Naive thymus-derived CD4-positive, alpha-beta T cell (primary cell): Measurements from ENCODE around the gene KIF21B. TPM values are rescaled to one million over a fixed set of nuclear protein-coding genes. Genes with fewer than 3 reads are reported as not detected.

Experiments used
- ATAC-seq: fragments of 150-1000 bp; cut with Tn5 transposase; 2 replicates; pipeline ENCODE4 v1.10.0; 2021; ENCODE audit warnings: mild to moderate bottlenecking, moderate library complexity
- CTCF ChIA-PET: fragments of 350-600 bp; sonication (Branson Sonifier 250); formaldehyde crosslinking; loops from one replicate; lab custom pipeline; 2021; ENCODE audit warnings: antibody characterized with exemption; lab: Charles Lee
- POLR2A ChIA-PET: fragments of 350-600 bp; sonication (Branson Sonifier 250); formaldehyde crosslinking; loops from one replicate; lab custom pipeline; 2021; ENCODE audit warnings: antibody characterized with exemption, inconsistent platforms; lab: Charles Lee
- DNase-seq, 9 donors: peaks; one replicate each; pipeline versions ENCODE4 v3.0.0 to v3.0.0-alpha.2; 2020 to 2022; ENCODE audit warnings: mixed read lengths in 1 of 9
- H3K27ac ChIP-seq: one replicate; pipeline ENCODE4 v1.7.0; 2013; ENCODE audit warnings: mild to moderate bottlenecking, low read depth, low read length, moderate library complexity
- H3K27me3 ChIP-seq, 2 donors: one replicate each; pipeline ENCODE4 v1.7.0; 2013; ENCODE audit warnings: low read length in 2 of 2, mild to moderate bottlenecking in 2 of 2, moderate library complexity in 2 of 2; ENCODE audit not compliant: control insufficient read depth in 2 of 2, insufficient read depth in 2 of 2
- H3K36me3 ChIP-seq, 3 experiments: 1 replicate in 2 of 3; 2 replicates in 1 of 3; pipeline ENCODE4 v1.7.0; 2013; ENCODE audit warnings: low read length in 3 of 3, mild to moderate bottlenecking in 3 of 3, moderate library complexity in 1 of 3; ENCODE audit not compliant: insufficient read depth in 3 of 3, control insufficient read depth in 2 of 3
- H3K4me1 ChIP-seq, 2 donors: one replicate each; pipeline ENCODE4 v1.7.0; 2013; ENCODE audit warnings: low read length in 2 of 2, mild to moderate bottlenecking in 2 of 2, moderate library complexity in 1 of 2; ENCODE audit not compliant: control insufficient read depth in 2 of 2, insufficient read depth in 2 of 2
- H3K4me3 ChIP-seq: 2 replicates; pipeline ENCODE4 v1.7.0; 2013; ENCODE audit warnings: mild to moderate bottlenecking, low read length
- H3K9me3 ChIP-seq, 3 experiments: 1 replicate in 2 of 3; 2 replicates in 1 of 3; pipeline ENCODE4 v1.7.0; 2013; ENCODE audit warnings: low read length in 3 of 3; ENCODE audit not compliant: control insufficient read depth in 2 of 3
- H3K27ac Mint-ChIP-seq, 9 donors: one replicate each; pipeline ENCODE4 v1.8.0; 2020 to 2022; ENCODE audit warnings: mixed read lengths in 9 of 9, mild to moderate bottlenecking in 8 of 9, moderate library complexity in 5 of 9, inconsistent platforms in 2 of 9
- H3K27me3 Mint-ChIP-seq, 5 donors: one replicate each; pipeline ENCODE4 v1.8.0; 2021 to 2022; ENCODE audit warnings: mixed read lengths in 5 of 5, mild to moderate bottlenecking in 1 of 5
- H3K36me3 Mint-ChIP-seq, 5 donors: one replicate each; pipeline ENCODE4 v1.8.0; 2020 to 2022; ENCODE audit warnings: mixed read lengths in 5 of 5, mild to moderate bottlenecking in 3 of 5, inconsistent platforms in 1 of 5
- H3K4me1 Mint-ChIP-seq, 7 donors: one replicate each; pipeline ENCODE4 v1.8.0; 2020 to 2022; ENCODE audit warnings: mixed read lengths in 7 of 7, mild to moderate bottlenecking in 3 of 7, inconsistent platforms in 1 of 7
- H3K4me3 Mint-ChIP-seq, 10 donors: one replicate each; pipeline ENCODE4 v1.8.0; 2020 to 2022; ENCODE audit warnings: mild to moderate bottlenecking in 10 of 10, mixed read lengths in 10 of 10, moderate library complexity in 6 of 10, inconsistent platforms in 2 of 10
- H3K9me3 Mint-ChIP-seq, 11 donors: one replicate each; pipeline ENCODE4 v1.8.0; 2020 to 2022; ENCODE audit warnings: mixed read lengths in 11 of 11, mild to moderate bottlenecking in 4 of 11, inconsistent platforms in 1 of 11, moderate library complexity in 1 of 11
- intact Hi-C, 2 donors: fragments of 100-400 bp; cut with micrococcal nuclease; formaldehyde crosslinking; loops; one replicate each; pipeline ENCODE4 v1.15.1; 2023
- polyA plus RNA-seq, 2 donors: library from polyadenylated mRNA; unstranded; fragments of 300-500 nt; fragmentation: Illumina TruSeq; gene quantifications; one replicate each; pipeline ENCODE4 v1.2.3, GENCODE V29; 2021
- total RNA-seq, 6 experiments: library from RNA in 5 of 6; stranded (reverse) in 5 of 6; gene quantifications; 1 replicate in 5 of 6; 2 replicates in 1 of 6; pipeline ENCODE4 v1.2.3 and lab custom pipeline; 2021 to 2026

The KIF21B gene
- total and polyA plus RNA-seq, 7 experiments from 2014 or later: 3.0 to 97.6 (median 70.3) TPM

DNA sequence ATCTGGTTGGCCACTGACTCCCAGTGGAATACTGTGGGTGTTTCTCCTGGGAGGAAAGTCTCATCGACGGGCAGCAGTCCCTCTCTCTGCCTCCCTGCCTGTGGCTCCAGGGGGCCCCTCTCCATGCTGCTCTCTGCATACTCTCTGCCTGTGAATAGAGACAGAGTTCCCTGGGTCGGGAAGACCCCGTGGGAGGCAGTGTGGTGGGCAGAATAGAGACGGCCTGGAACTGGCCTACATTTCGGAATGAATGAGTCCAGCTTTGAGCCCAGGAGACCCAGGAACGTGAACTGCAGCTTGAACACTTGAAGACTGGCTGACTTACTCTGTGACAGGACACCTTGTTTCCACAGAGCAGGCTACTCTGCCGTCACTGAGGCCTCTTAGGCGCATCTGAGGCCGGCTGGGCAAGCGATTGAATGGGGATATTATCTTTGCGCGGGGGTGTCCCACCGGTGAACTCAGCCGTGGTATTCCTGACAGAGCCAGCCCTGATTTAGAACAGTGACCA is 64.0 kb downstream of the KIF21B start:
- CTCF ChIA-PET: no interaction called here
- ATAC-seq (no peak), DNase-seq (no peak)
- peaks cover 0 to 5% (median 0%) of the 10 kb centered on the region in 7 donors for H3K4me1 Mint-ChIP-seq
- POLR2A ChIA-PET: no interaction called here
- no peaks in the 10 kb centered on the region for H3K9me3 ChIP-seq
- no peaks in the 10 kb centered on the region for H3K4me1 ChIP-seq
- intact Hi-C loops: no loop called here
- H3K4me3 ChIP-seq: no peak overlapping the region
- H3K36me3 ChIP-seq: no peaks in the 10 kb centered on the region
- H3K36me3 Mint-ChIP-seq: no peaks in the 10 kb centered on the region
- H3K27me3 ChIP-seq: no peaks in the 10 kb centered on the region
- H3K4me3 Mint-ChIP-seq: no peak overlapping the region
- H3K27me3 Mint-ChIP-seq: peaks cover 0 to 14% (median 0%) of the 10 kb centered on the region in 5 donors
- no peak overlapping the region for H3K27ac Mint-ChIP-seq
- no peak overlapping the region for H3K27ac ChIP-seq
- H3K9me3 Mint-ChIP-seq: peaks cover 0 to 3% (median 0%) of the 10 kb centered on the region in 11 donors

DNA sequence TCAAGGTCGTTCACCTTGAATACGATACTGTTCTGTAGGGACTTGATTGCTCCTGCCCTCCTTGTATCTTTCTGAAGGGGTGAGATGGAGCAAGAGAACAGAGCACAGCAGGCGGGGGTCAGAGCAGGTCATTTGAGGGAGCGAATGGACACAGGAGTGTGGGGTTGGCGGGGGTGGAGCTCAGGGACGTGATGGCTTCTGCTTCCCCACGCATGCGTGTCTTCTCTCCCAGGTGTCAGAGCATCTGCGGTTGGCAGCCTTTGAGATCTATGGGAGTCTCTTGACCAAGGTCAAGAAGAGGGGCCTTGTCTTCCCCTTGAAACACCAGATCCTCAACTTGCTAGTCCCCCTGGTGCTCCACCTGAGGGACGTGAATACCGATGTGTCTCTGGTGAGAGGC is 64.9 kb downstream of the KIF21B start:
- H3K4me3 Mint-ChIP-seq: no peak overlapping the region
- POLR2A ChIA-PET: no interaction called here
- intact Hi-C loops: no loop called here
- no peak overlapping the region for H3K27ac ChIP-seq
- no peak for ATAC-seq
- peaks cover 0 to 20% (median 0%) of the 10 kb centered on the region in 5 donors for H3K27me3 Mint-ChIP-seq
- no peaks in the 10 kb centered on the region for H3K4me1 ChIP-seq
- no peaks in the 10 kb centered on the region for H3K27me3 ChIP-seq
- no peaks in the 10 kb centered on the region for H3K36me3 ChIP-seq
- no peaks in the 10 kb centered on the region for H3K9me3 ChIP-seq
- no peak overlapping the region for H3K27ac Mint-ChIP-seq
- no peak overlapping the region for H3K4me3 ChIP-seq
- H3K36me3 Mint-ChIP-seq: no peaks in the 10 kb centered on the region
- DNase-seq: no peak
- CTCF ChIA-PET: no interaction called here
- peaks cover 0 to 5% (median 0%) of the 10 kb centered on the region in 7 donors for H3K4me1 Mint-ChIP-seq
- peaks cover 0 to 1% (median 0%) of the 10 kb centered on the region in 11 donors for H3K9me3 Mint-ChIP-seq

DNA sequence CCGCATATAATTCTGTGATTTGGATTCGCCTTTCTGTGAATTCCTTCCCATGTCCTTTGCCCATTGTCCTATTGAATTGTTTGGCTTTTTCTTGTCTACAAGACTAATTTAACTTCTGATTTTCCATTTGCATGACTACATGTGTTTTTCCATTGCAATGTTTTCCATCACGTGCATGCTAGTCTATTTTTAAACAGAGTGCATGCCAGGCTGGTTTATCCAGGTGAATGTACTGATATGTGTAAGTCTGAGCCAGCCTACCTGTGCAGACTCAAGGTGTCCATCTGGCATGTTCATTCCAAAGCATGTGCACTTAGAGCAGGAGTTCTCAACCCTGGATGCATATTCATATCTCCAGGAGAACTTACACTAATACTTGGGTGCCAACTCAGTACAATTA is 69.1 kb downstream of the KIF21B start:
- H3K9me3 Mint-ChIP-seq: no peaks in the 10 kb centered on the region
- Histone ChIP-seq H3K4me3 (no peak overlapping the region), H3K27me3 (no peaks in the 10 kb centered on the region), H3K9me3 (no peaks in the 10 kb centered on the region), H3K27ac (no peak overlapping the region), H3K36me3 (no peaks in the 10 kb centered on the region), H3K4me1 (no peaks in the 10 kb centered on the region)
- ChIA-PET POLR2A (no interaction called here), CTCF (no interaction called here)
- no peak overlapping the region for H3K4me3 Mint-ChIP-seq
- no peak for ATAC-seq
- H3K27me3 Mint-ChIP-seq: peaks cover 0 to 10% (median 0%) of the 10 kb centered on the region in 5 donors
- H3K4me1 Mint-ChIP-seq: no peaks in the 10 kb centered on the region
- H3K36me3 Mint-ChIP-seq: no peaks in the 10 kb centered on the region
- H3K27ac Mint-ChIP-seq: peak overlapping the region in 1 of 9 donors; percentile 12
- DNase-seq: no peak
- intact Hi-C loops: no loop called here

DNA sequence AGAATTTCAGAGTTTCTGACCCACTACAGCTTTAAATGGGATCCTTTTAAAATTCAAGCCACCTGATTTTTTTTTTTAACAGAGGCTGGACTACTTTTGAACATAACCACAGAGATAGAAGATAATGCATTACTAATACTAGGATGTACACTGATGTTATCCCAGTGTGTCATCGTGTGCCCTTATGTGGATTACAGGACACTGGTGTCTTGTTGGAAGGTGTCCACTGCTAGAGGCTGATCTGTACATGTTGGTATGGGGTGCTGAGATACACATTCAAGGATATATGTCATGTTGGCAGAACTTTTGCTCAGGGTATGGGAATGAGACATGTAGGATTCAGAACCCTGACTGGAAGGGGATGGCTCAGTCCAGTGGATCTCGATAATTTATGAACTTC is 72.5 kb downstream of the KIF21B start:
- CTCF ChIA-PET: interaction anchor here (1.3 kb wide), 1 partner anchor 28 kb away, joined by 3 read pairs; no protein-coding TSS in a partner anchor
- no peak overlapping the region for H3K27ac Mint-ChIP-seq
- POLR2A ChIA-PET: no interaction called here

DNA sequence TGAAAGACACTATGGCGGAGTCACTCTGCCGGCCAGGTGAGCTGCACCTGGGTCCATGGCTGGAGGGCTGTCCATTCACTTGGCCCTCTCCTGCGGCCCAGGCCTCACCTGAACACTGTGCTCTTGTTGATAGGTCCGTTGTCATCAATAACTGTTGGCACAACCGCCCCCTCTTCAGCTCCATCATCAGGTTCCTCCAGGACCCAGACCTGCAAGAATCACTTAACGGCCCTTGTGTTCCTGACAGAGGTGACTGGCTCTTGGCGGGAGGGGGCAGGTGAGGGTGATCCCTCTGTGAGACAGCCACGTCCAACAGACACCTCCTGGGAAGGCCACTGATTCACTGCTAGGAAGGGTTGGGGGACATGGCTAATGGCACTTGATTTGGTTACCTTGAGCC is 73.9 kb downstream of the KIF21B start:
- no peaks in the 10 kb centered on the region for H3K4me1 ChIP-seq
- Mint-ChIP-seq H3K9me3 (peaks cover 0 to 12% (median 5%) of the 10 kb centered on the region in 11 donors), H3K36me3 (peaks cover 0 to 12% (median 6%) of the 10 kb centered on the region in 5 donors), H3K27me3 (peaks cover 0 to 29% (median 7%) of the 10 kb centered on the region in 5 donors), H3K4me1 (no peaks in the 10 kb centered on the region), H3K4me3 (no peak overlapping the region), H3K27ac (no peak overlapping the region)
- H3K27me3 ChIP-seq: no peaks in the 10 kb centered on the region
- CTCF ChIA-PET: no interaction called here
- no peak overlapping the region for H3K27ac ChIP-seq
- no peak overlapping the region for H3K4me3 ChIP-seq
- ATAC-seq (no peak), DNase-seq (no peak)
- intact Hi-C loops: no loop called here
- no peaks in the 10 kb centered on the region for H3K36me3 ChIP-seq
- POLR2A ChIA-PET: no interaction called here
- H3K9me3 ChIP-seq: no peaks in the 10 kb centered on the region

More for the DNA sequence above, 72.5 kb downstream of the KIF21B start:
- Mint-ChIP-seq H3K4me1 (no peaks in the 10 kb centered on the region), H3K36me3 (peaks cover 0 to 12% (median 6%) of the 10 kb centered on the region in 5 donors), H3K4me3 (no peak overlapping the region), H3K27me3 (peaks cover 0 to 18% (median 8%) of the 10 kb centered on the region in 5 donors), H3K9me3 (peaks cover 0 to 12% (median 5%) of the 10 kb centered on the region in 11 donors)
- H3K4me3 ChIP-seq: no peak overlapping the region
- no peaks in the 10 kb centered on the region for H3K9me3 ChIP-seq
- H3K27me3 ChIP-seq: no peaks in the 10 kb centered on the region
- H3K36me3 ChIP-seq: no peaks in the 10 kb centered on the region
- no peak overlapping the region for H3K27ac ChIP-seq
- DNase-seq (no peak), ATAC-seq (no peak)
- no peaks in the 10 kb centered on the region for H3K4me1 ChIP-seq
- intact Hi-C loops: no loop called here

DNA sequence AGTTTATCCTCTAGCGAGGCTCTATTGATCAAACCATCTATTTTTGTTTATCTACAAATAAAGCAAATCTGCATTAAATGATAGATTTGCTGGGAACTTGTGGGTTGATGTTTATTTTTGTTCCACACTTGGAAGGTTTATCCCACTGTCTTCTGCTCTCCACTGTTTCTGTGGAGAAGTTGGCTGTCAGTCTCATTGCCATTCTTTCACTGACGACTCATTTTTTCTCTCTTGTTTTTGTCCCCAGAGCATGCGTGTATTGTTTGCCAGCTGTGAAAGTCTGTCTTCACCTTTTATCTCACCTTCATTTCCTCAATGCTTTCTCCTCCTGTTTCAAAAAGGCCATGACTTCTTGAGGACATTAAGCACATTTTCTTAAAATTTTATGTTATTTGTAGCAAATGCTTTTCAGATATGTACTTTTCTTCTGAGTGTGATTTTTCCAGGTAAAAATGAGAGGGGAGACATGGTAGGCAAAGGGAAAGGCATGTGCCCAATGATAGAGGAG is 76.4 kb downstream of the KIF21B start:
- POLR2A ChIA-PET: no interaction called here
- no peaks in the 10 kb centered on the region for H3K4me1 ChIP-seq
- Mint-ChIP-seq H3K4me1 (no peaks in the 10 kb centered on the region), H3K9me3 (peaks cover 2 to 19% (median 11%) of the 10 kb centered on the region in 11 donors), H3K4me3 (no peak overlapping the region), H3K27me3 (peaks cover 0 to 36% (median 7%) of the 10 kb centered on the region in 5 donors), H3K36me3 (peaks cover 0 to 18% (median 8%) of the 10 kb centered on the region in 5 donors), H3K27ac (no peak overlapping the region)
- CTCF ChIA-PET: no interaction called here
- no peaks in the 10 kb centered on the region for H3K36me3 ChIP-seq
- no peak overlapping the region for H3K27ac ChIP-seq
- ATAC-seq (no peak), DNase-seq (no peak)
- no peaks in the 10 kb centered on the region for H3K9me3 ChIP-seq
- intact Hi-C loops: no loop called here
- no peak overlapping the region for H3K4me3 ChIP-seq
- H3K27me3 ChIP-seq: no peaks in the 10 kb centered on the region

DNA sequence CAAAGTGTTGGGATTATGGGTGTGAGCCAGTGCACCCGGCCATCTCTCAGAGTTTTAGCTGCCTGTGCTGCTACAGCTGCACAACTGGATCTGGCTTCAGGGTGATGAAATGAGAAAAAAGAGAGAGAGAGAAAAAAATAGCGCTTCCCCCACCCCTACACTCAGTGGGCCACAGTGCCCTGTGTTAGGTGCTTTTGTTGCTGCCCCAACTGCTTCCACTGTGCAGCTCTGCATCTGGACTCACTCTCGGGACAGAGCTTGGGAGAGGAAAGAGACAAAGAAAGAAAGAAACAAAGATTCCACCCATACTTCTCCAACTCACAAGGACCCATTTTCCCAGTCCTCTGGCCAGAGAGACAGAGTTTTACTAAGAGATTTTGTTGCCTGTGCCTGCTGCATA is 78.4 kb downstream of the KIF21B start:
- no peak overlapping the region for H3K27ac Mint-ChIP-seq
- H3K27me3 ChIP-seq: no peaks in the 10 kb centered on the region
- DNase-seq (no peak), ATAC-seq (no peak)
- H3K9me3 Mint-ChIP-seq: peaks cover 2 to 33% (median 12%) of the 10 kb centered on the region in 11 donors
- H3K4me1 Mint-ChIP-seq: no peaks in the 10 kb centered on the region
- no peak overlapping the region for H3K4me3 ChIP-seq
- no peak overlapping the region for H3K27ac ChIP-seq
- peaks cover 0 to 44% (median 7%) of the 10 kb centered on the region in 5 donors for H3K27me3 Mint-ChIP-seq
- no peaks in the 10 kb centered on the region for H3K9me3 ChIP-seq
- peaks cover 0 to 25% (median 8%) of the 10 kb centered on the region in 5 donors for H3K36me3 Mint-ChIP-seq
- ChIA-PET POLR2A (interaction anchor here (1.0 kb wide), 1 partner anchor 12 kb away, joined by 5 read pairs; no protein-coding TSS in a partner anchor), CTCF (no interaction called here)
- H3K4me3 Mint-ChIP-seq: no peak overlapping the region
- no peaks in the 10 kb centered on the region for H3K36me3 ChIP-seq
- intact Hi-C loops: no loop called here
- H3K4me1 ChIP-seq: no peaks in the 10 kb centered on the region
